Hepatocyte (in vitro differentiated cells): Measurements from ENCODE around the gene GOT1.

Experiments
- EZH2 ChIP-seq: fragments of 200-600 bp; sonication (generic); IDR thresholded peaks from 2 replicates; pipeline ENCODE4 v1.6.1; 2016; ENCODE audit warnings: antibody characterized with exemption, mild to moderate bottlenecking, borderline replicate concordance
- EZH2phosphoT487 ChIP-seq: fragments of 200-600 bp; sonication (generic); IDR thresholded peaks from one replicate; pipeline ENCODE4 v1.6.1; 2018; ENCODE audit warnings: antibody characterized with exemption, mild to moderate bottlenecking, low read depth, moderate library complexity; ENCODE audit not compliant: unreplicated experiment, severe bottlenecking
- TF ChIP-seq, protein P1 (sequence below): fragments of 200-600 bp; sonication (generic); IDR thresholded peaks from 2 replicates; pipeline ENCODE4 v1.5.1; 2016; ENCODE audit warnings: antibody characterized with exemption, mild to moderate bottlenecking; ENCODE audit not compliant: poor library complexity

DNA sequence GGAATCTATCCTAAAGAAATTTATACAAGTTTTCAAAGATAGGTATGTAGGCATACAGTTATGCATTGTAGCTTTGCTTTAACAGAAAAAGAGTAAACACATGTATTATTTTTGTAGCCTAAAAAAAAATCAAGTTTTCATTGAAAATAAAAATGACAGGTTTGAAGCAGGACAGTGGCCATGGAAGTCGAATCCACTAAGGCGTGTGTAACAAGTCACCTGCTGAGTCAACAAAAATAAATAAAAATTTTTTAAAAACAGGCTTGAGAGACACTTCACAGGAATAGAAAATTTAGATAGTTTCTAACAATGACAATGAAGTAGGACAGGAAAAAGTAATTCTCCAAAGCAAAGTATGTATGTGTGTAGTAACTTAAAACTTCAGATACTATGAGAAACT lies 8.5 kb upstream of the GOT1 start:
- TF ChIP-seq EZH2 (no peak), EZH2phosphoT487 (no peak)
- TF ChIP-seq, protein P1, sequence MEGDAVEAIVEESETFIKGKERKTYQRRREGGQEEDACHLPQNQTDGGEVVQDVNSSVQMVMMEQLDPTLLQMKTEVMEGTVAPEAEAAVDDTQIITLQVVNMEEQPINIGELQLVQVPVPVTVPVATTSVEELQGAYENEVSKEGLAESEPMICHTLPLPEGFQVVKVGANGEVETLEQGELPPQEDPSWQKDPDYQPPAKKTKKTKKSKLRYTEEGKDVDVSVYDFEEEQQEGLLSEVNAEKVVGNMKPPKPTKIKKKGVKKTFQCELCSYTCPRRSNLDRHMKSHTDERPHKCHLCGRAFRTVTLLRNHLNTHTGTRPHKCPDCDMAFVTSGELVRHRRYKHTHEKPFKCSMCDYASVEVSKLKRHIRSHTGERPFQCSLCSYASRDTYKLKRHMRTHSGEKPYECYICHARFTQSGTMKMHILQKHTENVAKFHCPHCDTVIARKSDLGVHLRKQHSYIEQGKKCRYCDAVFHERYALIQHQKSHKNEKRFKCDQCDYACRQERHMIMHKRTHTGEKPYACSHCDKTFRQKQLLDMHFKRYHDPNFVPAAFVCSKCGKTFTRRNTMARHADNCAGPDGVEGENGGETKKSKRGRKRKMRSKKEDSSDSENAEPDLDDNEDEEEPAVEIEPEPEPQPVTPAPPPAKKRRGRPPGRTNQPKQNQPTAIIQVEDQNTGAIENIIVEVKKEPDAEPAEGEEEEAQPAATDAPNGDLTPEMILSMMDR, result no peak
